ENCODE results near the gene WRAP73.

Gene WRAP73

DNA sequence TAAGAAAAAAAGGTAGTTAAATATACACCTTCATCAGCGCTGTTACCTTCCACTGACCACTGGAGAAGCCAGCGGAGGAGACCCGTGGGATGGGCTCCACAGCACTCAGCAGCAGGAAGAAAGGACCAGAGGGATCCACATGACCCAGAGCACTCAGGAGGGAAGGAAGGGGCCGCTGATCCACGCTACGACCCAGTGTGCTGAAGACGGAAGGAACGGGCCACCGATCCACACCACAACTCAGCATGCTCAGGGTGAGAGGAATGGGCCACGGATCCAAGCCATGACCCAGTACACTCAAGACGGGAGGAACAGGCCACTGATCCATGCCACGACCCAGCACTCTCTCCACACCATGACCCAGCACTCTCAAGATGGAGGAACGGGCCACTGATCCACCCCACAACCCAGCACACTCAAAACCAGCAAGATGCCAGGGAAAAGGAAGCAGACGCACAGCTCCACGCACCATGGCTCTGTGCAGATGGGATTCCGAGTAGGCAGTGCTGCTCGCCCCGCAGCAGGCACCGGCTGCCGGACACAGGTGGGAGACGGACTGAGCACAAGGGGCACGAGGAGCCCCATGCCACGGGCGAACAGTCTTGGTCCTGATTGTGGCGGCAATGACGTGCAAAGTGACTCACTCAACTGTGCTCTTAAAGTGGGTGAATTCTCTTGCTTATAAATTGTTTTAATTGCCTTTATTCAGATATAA lies 8.7 kb downstream of the WRAP73 start:
- no peak for TF ChIP-seq CTCF (IDR thresholded peaks at IDR 0.05; ENCODE audit: insufficient read depth, low read depth, low read length, missing control alignments)
- H3K4me3 ChIP-seq (ENCODE audit: low read length), result no peak overlapping the region
- DNase-seq (ENCODE audit: low read depth), result no peak

DNA sequence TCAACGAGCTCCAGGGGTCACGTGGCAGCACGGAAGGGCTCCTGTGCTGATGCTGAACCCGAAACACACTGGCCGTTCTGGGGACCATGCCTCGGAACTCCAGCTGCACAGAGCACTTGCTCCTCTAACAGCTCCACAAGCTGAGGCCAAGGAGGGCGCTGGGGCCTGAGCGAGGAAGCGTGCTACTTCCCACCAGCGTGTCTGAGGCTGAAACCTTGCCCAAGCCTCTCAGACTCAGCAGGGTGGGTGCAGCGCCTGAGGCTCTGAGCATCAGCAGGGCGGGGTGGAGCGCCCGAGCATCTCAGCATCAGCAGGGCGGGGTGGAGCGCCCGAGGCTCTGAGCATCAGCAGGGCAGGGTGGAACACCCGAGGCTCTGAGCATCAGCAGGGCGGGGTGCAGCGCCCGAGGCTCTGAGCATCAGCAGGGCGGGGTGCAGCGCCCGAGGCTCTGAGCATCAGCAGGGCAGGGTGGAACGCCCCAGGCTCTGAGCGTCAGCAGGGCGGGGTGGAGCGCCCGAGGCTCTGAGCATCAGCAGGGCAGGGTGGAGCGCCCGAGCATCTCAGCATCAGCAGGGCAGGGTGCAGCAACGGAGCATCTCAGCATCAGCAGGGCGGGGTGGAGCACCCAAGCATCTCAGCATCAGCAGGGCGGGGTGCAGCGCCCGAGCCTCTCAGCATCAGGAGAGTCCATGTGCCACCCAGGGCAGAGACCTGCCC lies 9.6 kb downstream of the WRAP73 start:
- TF ChIP-seq CTCF (IDR thresholded peaks at IDR 0.05; ENCODE audit: insufficient read depth, low read depth, low read length, missing control alignments), result no peak
- no peak for DNase-seq (ENCODE audit: low read depth)
- no peak overlapping the region for H3K4me3 ChIP-seq (ENCODE audit: low read length)

DNA sequence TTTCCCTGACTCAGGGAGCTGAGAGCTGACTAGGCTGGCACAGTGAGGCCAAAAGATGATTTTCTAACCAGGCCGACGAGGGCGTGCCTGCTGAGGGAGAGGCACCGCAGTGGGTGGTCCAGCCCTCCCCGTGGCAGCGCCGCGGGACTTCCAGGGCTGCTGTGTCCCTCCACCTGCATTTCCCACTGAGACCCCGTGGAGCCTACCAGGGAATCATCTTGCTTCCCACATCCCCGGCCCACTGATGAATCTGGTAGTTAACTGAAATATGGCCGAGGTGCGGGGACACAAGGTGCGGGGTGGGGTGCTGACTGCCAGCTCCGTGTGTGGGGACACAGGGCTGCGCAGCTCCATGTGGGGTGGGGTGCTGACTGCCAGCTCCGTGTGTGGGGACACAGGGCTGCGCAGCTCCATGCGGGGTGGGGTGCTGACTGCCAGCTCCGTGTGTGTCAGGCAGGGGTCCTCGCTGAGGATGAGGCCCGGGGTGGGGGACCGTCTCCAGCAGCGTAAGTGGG lies 10.4 kb downstream of the WRAP73 start:
- DNase-seq (ENCODE audit: low read depth), result no peak
- TF ChIP-seq CTCF (IDR thresholded peaks at IDR 0.05; ENCODE audit: insufficient read depth, low read depth, low read length, missing control alignments), result no peak
- H3K4me3 ChIP-seq (ENCODE audit: low read length), result no peak overlapping the region

DNA sequence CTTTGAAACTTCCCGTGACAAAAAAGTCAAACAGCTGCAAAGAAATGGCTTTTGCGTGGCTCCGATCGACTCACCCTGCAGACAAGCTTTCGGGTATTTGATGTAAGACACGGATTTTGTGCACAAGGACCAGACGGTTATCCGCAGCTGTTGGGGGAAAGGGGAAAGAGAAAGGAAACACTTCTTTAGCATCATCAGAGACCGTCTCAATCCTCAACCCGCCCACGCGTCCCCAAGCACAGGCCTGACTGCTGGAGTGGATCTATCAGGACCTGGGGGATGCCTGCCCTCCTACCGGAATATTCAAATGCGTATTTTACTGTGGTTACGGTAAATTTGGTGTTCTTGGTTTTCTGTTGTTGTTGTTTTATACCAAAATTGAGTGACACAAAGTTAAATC lies 11.2 kb downstream of the WRAP73 start:
- no peak for TF ChIP-seq CTCF (IDR thresholded peaks at IDR 0.05; ENCODE audit: insufficient read depth, low read depth, low read length, missing control alignments)
- no peak overlapping the region for H3K4me3 ChIP-seq (ENCODE audit: low read length)
- DNase-seq (ENCODE audit: low read depth), result no peak

GRCh38 chr1:3638027-3638426 lies 11.9 kb downstream of the WRAP73 start:
- H3K4me3 ChIP-seq (ENCODE audit: low read length), result no peak overlapping the region
- DNase-seq (ENCODE audit: low read depth), result no peak
- no peak for TF ChIP-seq CTCF (IDR thresholded peaks at IDR 0.05; ENCODE audit: insufficient read depth, low read depth, low read length, missing control alignments)

- TF ChIP-seq CTCF (IDR thresholded peaks at IDR 0.05; ENCODE audit: insufficient read depth, low read depth, low read length, missing control alignments), result no peak
- no peak overlapping the region for H3K4me3 ChIP-seq (ENCODE audit: low read length)
- DNase-seq (ENCODE audit: low read depth), result no peak
Measured at GRCh38 chr1:3636531-3636930, 13.4 kb downstream of the WRAP73 start.
